ENCODE measurements around the gene ME1.
"Not testable (repeated sequence)": the region's sequence is repeated elsewhere in the genome, so short reads cannot be mapped to it uniquely, and the experiment has no call there.

Gene ME1

DNA sequence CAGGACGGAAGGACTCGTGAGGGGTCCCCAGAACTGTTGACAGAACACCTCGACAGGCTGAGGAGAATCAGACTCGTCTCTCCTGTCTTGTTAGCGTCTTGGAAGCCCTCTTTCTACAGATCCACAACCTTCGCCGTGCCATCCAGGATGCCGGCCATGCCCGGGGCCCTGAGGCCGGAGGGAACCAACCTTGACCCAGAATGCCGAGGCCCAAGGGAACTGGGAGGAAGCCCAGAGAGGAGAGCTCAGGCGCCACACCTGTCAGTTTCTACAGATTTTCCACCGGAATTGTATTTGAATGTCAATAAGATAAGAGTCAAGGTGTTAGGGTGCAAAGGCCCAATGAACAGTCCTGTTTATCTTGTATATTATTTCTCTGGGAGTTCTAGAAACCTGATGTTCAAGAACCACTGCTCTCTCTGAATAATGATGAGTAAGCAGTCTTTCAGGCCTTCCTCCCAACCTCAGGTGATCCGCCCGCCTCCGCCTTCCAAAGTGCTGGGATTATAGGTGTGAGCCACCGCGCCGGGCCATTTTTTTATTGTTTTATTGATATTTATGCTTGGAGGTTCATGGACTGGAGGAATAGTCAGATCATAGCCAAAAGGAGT lies 799 bp upstream of the ME1 start:
- peak; percentile 9 to 45 for DNase-seq

DNA sequence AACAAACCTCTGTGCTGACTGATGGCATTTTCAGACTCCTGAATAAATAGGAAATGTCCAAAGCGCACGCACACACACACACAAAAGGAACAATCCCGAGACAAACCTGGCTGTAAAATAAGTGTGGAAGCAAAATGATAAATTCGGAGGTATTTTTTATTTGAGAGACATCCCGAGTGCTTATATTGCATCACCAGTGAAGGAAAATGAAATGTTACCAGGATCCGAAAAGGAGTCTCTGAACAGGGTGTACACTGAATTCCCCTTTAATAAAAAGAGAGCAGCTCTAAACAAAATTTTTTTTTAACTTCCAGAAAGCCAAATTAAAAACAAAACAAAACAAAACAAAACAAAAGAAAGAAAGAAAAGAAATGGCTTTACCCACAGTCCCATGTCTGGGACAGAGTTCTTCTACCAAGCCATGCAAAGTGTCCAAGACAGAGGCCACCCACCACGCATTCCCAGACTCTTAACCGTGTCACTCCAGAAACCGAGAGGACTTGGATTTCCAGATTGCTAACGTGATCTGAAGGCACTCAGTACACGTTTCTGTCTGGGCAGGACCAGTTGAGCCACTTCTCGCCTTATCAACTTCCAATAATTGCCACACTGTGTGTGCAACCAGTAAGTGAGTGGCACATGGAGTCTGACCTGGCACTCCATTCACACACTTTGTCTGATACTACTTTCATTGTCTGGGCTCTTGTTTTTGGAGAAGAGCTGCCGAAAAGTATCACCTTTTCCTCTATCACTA lies 817 bp downstream of the ME1 start:
- peak; percentile 50 to 64 for DNase-seq

DNA sequence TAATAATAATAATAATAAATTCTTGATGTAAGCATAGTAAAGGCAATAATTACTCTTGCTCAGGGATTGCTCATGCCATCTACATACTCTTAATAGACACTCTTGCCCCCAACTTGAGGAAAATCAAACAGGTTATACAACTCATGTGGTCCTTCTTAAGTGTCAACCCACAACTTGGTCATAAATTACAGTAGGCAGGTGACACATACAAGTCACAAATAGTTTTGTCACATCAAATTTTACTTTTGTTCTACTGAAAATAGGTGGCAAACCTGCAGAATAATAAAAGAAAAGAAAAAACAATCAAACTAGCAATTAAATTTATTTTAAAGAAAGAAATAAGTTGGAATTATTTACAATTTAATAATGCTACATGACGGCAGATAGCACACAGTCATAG lies 1.6 kb downstream of the ME1 start:
- no peak for DNase-seq

DNA sequence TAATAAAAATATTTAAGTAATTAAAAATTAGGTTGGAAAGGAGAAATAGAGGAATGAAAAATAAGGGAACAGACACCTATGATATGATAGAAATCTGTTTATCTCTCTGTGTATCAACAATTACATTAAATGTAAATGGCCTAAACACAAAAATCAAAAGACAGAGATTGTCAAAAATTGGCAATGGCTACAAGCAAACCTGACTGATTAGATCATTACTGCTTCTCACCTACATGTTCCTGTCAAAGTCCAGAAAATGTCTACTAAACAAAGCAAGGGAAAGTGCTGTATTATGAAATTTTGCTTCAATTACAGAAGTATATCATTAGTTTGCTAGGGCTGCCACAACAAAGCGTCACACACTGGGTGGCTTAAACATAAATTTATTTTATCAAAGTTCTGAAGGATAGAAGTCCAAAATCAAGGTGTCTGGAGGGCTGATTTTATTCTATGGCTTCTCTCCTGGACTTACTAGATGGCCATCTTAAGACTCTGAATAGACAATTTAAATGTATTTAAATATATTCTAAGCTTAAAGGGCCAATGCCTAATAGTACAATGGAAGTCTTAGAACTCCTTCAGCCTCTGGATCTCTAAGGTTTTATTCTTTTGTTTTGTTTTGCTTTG lies 6.3 kb downstream of the ME1 start:
- no peak for DNase-seq

DNA sequence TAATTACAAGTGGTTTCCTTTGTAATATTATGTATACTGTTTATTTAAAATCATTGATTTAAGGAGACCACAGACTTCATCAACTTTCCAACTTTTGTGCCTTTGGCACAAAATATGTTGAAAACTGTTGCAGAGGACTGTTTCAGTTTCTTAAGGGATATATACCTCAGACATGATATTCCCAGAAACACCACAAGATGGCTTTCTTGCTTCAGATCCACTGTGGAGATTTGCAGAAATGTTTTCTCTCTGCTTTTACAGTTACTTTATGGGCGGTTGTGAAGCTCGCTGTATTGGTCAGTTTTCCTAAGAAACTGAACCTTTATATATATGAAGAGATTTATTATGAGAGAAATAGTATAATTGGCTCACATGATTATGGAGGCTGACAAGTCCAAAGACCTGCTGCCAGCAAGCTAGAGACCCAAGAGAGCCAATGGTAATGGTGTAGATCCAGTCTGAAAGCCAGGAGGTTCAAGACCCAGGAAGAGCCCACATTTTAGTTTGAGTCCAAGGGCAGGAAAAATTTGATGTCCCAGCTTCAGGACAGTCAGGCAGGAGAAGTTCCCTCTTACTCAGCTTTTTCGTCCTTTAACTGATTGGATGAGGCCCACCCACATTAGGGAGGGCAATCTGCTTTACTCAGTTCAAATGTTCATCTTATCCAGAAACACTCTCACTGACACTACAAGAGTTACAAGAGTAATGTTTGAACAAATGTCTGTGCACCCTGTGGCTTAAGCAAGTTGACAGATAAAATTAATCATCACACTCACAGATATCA lies 12.8 kb downstream of the ME1 start:
- peak; percentile 32 to 55 for DNase-seq

DNA sequence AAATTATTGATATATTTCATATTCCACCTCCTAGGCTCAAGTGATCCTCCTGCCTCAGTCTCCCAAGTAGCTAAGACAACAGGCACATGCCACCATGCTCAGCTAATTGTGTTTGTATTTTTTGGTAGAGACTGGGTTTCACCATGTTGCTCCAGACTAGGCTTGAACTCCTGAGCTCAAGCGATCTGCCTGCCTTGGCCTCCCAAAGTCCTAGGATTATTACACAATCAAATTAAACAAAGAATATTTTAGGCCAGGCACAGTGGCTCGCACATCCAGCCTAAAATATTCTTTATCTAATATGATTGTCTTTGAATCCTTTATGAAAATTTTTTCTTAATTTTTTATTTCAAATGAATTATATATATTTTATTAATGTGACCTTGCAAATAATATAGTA lies 17.8 kb downstream of the ME1 start:
- DNase-seq: no peak

DNA sequence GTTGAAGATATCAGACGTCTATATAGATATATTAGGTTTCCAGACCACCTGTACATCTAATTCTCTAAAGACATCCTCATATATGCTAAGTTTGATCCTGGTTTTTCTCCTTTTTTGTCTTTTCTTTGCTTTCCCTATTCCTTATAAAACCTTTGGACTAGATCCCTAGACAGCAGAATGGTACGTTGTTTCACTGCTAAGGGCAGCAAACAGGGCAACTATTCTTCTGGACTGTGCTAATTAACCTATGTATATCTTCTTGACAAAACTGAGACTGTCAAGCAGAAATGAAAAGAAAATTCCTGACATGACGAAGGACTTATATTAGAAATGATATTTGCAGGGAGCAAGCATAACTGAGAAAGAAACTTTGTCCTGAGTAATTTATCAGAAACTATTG lies 19.1 kb downstream of the ME1 start:
- no peak for DNase-seq

DNA sequence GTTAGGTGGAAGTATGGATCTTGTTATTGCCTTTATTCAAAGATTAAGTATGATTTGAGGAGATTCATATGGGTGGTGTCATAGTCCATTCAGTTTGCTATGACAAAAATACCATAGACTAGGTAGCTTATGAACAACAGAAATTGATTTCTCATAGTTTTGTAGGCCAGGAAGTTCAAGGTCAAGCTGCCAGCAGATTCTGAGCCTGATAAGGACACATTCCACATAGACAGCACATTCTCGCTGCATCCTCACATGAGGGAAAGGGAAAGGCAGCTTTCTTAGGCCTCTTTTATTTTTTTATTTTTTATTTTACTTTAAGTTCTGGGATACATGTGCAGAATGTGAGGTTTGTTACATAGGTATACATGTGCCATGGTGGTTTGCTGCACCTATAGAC lies 27.7 kb downstream of the ME1 start:
- DNase-seq: no peak

DNA sequence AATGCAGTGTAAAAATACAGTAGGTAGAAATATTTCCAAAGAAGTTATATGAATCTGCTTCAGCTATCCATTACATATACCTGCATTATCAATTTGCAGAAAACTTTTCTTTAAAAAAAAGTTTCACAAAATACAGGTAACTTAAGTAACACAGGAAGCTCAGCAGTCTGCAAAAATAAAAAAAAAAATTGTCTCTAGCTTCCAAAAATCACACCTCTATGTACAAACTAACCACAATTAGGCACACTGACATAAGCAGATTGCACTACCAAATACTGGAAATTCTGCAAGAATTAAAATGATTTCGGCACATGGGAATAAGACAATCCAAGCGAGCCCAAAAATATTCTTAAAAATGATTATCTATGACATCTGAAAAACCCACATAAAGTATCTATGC lies 41.2 kb downstream of the ME1 start:
- DNase-seq: no peak

DNA sequence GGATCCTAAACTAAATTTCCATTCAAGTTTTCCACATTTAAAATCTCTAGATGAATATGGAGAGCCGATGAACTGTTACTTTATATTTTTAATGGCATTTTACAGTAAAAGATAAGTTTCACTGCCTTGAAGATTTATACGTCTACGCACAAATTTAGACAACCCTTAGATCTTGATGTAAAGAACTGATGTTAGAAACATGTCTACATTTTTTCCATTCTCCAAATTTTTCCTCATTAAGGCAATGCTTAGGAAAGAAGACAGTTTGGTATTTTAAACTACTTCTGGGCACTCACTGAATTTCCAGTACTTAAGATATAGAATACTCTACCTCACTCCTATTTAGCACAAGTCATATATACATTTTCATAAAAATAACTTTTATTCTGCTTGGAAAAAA lies 45.4 kb downstream of the ME1 start:
- no peak for DNase-seq

DNA sequence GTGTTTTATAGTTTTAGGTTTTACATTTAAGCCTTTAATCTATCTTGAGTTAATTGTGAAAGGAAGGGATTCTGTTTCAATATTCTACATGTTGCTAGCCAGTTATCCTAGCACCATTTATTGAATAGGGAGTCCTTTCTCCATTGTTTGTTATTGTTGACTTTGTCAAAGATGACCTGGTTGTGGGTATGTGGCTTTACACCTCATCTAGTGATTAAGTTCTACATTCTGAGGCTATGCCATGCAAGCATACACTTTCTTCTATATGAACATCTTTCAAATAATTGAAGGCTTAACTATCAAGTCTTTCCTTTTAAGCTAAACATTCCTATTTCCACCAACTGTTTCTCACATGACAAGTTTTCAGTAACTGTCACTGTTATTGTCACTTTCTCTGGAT lies 46.1 kb downstream of the ME1 start:
- no peak for DNase-seq

DNA sequence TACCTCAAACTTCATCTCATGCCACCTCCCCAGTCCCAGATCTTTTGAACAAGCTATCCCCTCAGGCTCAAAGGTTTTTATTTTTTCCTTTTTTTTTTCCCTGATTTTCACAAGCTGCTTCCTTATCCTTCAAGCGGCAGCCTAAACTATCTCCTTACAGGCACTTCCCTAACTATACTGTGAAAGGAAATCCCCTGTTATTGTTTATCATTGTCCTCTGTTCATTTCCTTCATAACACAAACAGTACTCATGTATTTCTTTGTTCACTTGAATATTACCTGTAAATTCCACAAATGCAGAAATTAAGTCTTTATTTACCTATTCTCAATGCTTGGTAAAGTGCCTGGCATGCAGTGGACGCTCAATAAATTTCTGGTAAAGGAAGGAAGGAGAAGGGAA lies 48.9 kb downstream of the ME1 start:
- DNase-seq: no peak

DNA sequence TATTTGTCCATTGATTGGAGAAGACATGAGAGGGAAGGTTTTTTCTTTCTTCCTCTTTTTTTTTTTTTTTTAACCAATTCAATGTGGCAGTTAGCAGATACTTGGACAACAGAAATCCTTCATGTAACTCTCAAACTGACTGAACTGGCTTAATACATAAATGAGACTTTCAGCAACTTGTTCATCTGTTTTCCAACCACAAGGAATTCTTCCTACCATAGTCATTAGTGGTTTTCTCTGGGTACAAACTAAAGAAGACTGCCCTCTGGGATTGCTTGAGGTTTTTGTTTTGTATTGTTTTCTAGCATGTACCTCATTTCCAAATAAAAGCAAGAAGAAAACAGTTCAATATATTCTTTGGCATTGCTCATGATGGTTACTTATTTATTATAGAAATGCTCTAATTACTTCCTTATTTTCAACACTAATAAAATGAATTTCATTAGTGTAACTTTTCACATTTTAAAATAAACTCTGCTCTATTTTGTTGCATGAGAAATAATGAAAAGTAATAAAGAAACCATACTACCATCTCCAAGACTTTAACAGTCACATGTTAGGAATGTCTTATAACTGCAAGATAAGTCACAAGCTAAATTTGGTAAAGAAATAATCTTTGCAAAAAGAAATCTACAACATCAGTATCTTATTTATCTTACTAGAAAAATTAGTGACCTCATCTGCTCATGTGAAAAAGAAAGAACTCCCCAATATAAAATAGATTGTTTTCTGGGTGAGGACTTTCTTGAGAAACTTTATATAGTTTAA lies 52.0 kb downstream of the ME1 start:
- DNase-seq: no peak

DNA sequence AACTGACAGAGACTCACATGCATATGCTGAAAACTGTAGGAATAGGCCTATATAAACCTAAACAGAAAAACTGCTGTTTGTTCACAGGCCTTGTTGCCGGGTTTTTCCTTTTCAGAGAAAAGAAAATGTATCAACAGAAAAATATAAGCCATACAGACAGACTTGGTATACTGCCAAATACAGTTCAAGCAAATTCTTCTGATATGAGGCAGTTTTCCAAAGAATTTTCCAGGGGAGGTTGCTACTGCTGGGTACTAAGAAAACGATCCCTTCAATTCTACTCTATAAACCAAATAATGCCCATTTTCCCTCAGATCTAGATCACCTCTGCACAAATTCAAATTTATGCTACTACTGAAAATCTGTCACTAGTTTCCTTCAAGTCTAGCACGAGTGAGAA lies 59.4 kb downstream of the ME1 start:
- no peak for DNase-seq

DNA sequence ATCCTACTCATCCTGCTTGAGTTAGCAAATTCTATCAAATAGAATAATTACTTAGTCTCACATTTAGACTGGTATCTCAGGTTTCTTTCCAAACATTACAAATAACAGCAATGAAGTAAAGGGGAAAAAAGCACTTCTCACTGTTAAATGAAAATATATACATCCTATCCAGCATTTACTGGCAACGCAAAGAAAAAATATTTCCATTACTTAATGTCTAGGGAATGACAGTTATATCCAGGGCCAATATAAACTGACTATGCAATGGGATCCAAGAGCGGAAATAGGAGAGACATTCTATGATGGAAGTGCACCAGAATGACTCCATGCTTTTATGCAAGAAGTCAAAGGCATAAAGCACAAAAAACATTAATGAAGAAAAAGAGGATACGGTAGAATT lies 60.3 kb downstream of the ME1 start:
- no peak for DNase-seq

DNA sequence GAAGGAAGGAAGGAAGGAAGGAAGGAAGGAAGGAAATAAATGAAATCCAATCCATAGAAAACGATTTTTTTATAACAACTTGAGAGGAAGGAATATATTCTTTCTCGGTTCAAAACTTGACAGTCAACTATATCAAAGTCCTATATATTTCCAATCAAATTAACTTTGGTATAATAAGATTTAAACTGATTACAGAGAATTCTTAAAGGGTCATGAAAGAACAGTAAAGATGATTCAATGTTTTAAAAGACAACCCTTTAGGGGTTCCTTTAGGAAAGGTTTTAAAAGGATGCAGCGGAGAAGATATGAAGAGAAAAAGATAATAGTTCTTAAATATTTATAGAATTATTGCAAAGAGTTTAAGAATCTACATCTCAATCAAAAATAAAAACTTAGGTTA lies 61.2 kb downstream of the ME1 start:
- no peak for DNase-seq

DNA sequence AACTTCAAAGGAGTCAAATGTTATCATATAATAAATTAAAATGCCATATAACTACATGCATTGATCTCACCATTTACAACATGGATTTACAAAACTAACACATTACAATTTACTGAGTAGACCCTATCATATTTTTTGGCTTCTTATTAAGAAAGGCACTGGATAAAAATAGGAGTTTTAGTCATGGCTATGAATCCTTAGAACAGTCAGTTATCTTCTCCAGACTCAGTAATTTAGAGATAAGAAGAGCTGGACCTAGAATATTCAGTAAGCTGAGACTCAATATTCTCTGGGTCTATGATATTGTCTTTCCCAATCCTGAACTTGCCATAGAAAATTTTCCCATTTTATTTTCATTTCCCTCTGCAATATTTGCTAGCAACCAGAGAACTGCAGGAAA lies 62.3 kb downstream of the ME1 start:
- no peak for DNase-seq

DNA sequence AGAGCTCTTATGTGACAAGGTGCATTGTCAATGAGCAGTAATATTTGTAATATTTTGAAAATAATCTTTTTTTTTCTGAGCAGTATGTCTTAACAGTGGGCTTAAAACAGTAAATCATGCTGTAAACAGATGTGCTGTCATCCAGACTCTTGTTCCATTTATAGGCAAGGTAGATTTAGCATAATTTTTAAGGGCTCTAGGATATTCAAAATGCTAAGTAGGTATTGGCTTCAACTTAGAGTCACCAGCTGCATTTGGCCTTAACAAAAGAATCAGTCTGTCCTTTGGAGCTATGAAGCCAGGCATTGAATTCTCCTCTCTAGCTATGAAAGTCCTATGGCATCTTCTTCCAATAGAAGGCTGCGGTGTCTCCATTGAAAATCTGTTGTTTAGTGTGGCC lies 63.7 kb downstream of the ME1 start:
- no peak for DNase-seq

DNA sequence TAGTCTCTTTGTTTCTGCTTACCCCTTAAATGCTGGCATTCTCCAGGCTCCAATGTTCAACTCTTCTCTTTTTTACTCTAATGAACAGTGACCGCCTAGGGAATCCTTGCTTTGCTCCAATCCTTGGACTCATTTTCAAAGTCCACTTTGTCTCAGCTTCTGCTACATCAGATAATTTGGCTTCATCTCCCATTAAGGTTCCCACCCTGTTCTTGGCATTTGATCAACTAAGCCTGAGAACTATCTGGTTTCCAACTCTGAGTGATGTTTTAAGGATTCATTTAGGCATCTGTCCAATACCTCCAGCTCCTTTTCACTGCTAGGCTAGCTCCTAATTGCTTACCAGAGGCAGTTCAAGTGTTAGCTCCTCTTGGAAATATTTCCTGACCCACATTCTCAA lies 64.9 kb downstream of the ME1 start:
- DNase-seq: no peak

DNA sequence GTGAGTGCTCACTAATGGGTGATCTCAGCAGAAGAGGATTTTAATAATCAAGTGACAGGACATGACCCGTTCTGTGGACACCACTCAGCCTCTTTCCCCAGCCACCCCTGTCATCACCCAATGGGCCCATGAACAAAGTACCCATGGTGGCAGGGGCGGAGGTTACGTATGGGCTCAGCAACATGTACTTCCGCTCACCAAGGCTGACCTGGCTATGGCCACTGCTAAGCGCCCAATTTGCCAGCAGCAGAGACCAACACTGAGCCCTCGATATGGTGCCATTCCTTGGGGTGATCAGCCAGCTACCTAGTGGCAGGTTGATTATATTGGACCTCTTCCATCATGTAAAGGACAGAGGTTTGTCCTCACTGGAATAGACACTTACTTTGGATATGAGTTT lies 68.5 kb downstream of the ME1 start:
- not testable (repeated sequence) for DNase-seq

DNA sequence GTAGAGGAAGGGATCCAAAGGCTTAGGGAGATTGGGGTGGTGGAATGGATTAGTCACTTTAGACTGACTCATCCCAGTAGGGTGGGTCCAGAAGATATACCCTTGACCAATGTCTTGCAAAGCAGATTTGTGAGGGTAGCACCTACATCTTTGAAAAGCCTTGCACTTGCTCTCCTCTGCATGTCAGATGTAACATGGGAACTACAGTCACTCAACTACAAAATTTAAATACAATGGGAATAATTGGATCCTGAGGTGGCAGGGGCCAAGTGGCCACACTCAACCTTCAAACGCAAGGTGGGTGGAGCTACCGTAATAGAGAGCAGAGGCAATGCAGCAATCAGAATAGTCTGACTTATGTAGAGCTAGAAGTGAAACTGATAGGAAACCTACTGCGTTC lies 71.2 kb downstream of the ME1 start:
- DNase-seq: no peak

DNA sequence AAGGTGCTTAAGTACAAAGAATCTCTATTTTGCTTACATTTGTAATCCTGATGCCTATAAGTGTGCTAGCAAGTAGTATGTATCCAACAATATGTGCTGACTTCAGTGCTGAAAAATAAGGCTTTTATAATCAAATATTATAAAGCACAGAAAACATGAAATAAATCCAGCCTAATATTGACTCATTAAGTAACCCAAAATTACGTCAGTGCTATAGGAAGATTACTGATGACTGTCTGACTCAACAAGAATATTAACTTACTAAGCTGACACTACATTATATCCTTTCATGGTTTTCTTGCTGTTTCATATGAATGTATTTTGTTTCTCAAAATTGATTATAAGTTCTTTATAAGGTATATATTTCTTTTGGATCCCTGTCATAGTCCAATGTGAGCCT lies 76.1 kb downstream of the ME1 start:
- DNase-seq: no peak

Data from NCI-H526 (cell line).